HCT116 (cell line): ENCODE results near the gene SLC22A23. TPM values are rescaled to one million over a fixed set of nuclear protein-coding genes. Genes with fewer than 3 reads are reported as not detected.

Source experiments
- ATAC-seq: fragments of 200-7000 bp; cut with Tn5 transposase; 2 replicates; pipeline ENCODE4 v1.9.1; 2020; ENCODE audit warnings: mild to moderate bottlenecking, moderate library complexity
- BruUV-seq: library from RNA; stranded (reverse); fragments of 400-500 nt; replicated peaks from 2 replicates; lab custom pipeline; 2021; lab: Mats Ljungman, UMichigan
- CTCF ChIA-PET: fragments of 300-600 bp; sonication (Branson Sonifier 250); formaldehyde crosslinking; loops from one replicate; lab custom pipeline; 2021; ENCODE audit warnings: antibody characterized with exemption; lab: Charles Lee
- POLR2A ChIA-PET: fragments of 300-600, 350-600 bp; sonication (Branson Sonifier 250); formaldehyde crosslinking; loops from one replicate; lab custom pipeline; 2021; ENCODE audit warnings: antibody characterized with exemption; lab: Charles Lee
- RAD21 ChIA-PET, 2 experiments: fragments of 300-600 bp; sonication (Branson Sonifier 250); formaldehyde crosslinking; loops; one replicate each; lab custom pipeline; 2023; ENCODE audit warnings: low total read pairs in 2 of 2; ENCODE audit not compliant: uncharacterized antibody in 2 of 2, unreplicated experiment in 2 of 2, low non-redundant PET in 1 of 2; lab: Charles Lee
- DNase-seq: peaks from one replicate; pipeline ENCODE4 v3.0.0-alpha.2; 2010; ENCODE audit warnings: low read depth, low spot score
- H2AFZ ChIP-seq: fragments of 200-600 bp; shearing (Covaris generic), sonication (generic); 2 replicates; pipeline ENCODE4 v1.6.1; 2017; ENCODE audit warnings: low read depth, mixed run types, mixed read lengths, antibody characterized with exemption, low read length; ENCODE audit not compliant: poor library complexity, severe bottlenecking
- H3K27ac ChIP-seq: 2 replicates; pipeline ENCODE4 v1.5.1; 2012; ENCODE audit warnings: low read depth, low read length
- H3K27me3 ChIP-seq: fragments of 200-600 bp; sonication (generic); 2 replicates; pipeline ENCODE4 v1.6.1; 2016; ENCODE audit warnings: mixed run types, low read length, mixed read lengths; ENCODE audit not compliant: insufficient read depth
- H3K36me3 ChIP-seq, 2 experiments: fragments of 200-500 bp in 1 of 2; fragments of 200-600 bp in 1 of 2; sonication (Bioruptor generic) in 1 of 2; sonication (generic) in 1 of 2; 2 replicates each; pipeline versions ENCODE4 v1.5.1 to v1.6.1; 2014 to 2016; ENCODE audit warnings: low read length in 2 of 2, inconsistent platforms in 1 of 2, mixed read lengths in 1 of 2, mixed run types in 1 of 2; ENCODE audit not compliant: insufficient read depth in 2 of 2, control insufficient read depth in 1 of 2
- H3K4me1 ChIP-seq, 2 experiments: fragments of 200-600 bp in 1 of 2; sonication (generic) in 1 of 2; 2 replicates each; pipeline versions ENCODE4 v1.5.1 to v1.6.1; 2012 to 2017; ENCODE audit warnings: low read length in 2 of 2, inconsistent platforms in 1 of 2, mild to moderate bottlenecking in 1 of 2, mixed read lengths in 1 of 2, mixed run types in 1 of 2, moderate library complexity in 1 of 2; ENCODE audit not compliant: insufficient read depth in 2 of 2, control insufficient read depth in 1 of 2
- H3K4me2 ChIP-seq: fragments of 200-600 bp; sonication (generic); 2 replicates; pipeline ENCODE4 v1.6.1; 2017; ENCODE audit warnings: mixed run types, low read length, mixed read lengths
- H3K4me3 ChIP-seq, 2 experiments: fragments of 200-600 bp in 1 of 2; sonication (generic) in 1 of 2; replicated peaks in 1 of 2; 2 replicates each; pipeline ENCODE4 v1.5.1; 2011 to 2016; ENCODE audit warnings: low read length in 2 of 2, control low read depth in 1 of 2, low read depth in 1 of 2, mild to moderate bottlenecking in 1 of 2, mixed read lengths in 1 of 2, mixed run types in 1 of 2
- H3K79me2 ChIP-seq: fragments of 200-600 bp; sonication (generic); 2 replicates; pipeline ENCODE4 v1.6.1; 2017; ENCODE audit warnings: mild to moderate bottlenecking, mixed run types, low read length, moderate library complexity, mixed read lengths; ENCODE audit not compliant: insufficient read depth
- H3K9ac ChIP-seq: fragments of 200-600 bp; sonication (generic); 2 replicates; pipeline ENCODE4 v1.6.1; 2016; ENCODE audit warnings: low read length, mixed read lengths
- H3K9me2 ChIP-seq: fragments of 200-600 bp; sonication (generic), shearing (Covaris generic); 2 replicates; pipeline ENCODE4 v1.6.1; 2017; ENCODE audit warnings: mixed run types, mild to moderate bottlenecking, moderate library complexity; ENCODE audit not compliant: insufficient read depth
- H3K9me3 ChIP-seq, 2 experiments: fragments of 200-500 bp in 1 of 2; fragments of 200-600 bp in 1 of 2; sonication (Bioruptor generic) in 1 of 2; sonication (generic) in 1 of 2; 2 replicates each; pipeline ENCODE4 v1.6.1; 2014 to 2017; ENCODE audit warnings: low read length in 2 of 2, mixed read lengths in 2 of 2, inconsistent platforms in 1 of 2, low read depth in 1 of 2, mild to moderate bottlenecking in 1 of 2, mixed run types in 1 of 2, moderate library complexity in 1 of 2; ENCODE audit not compliant: control insufficient read depth in 1 of 2, insufficient read depth in 1 of 2
- H4K20me1 ChIP-seq: fragments of 200-600 bp; sonication (generic), shearing (Covaris generic); 2 replicates; pipeline ENCODE4 v1.6.1; 2017; ENCODE audit warnings: mixed run types, mild to moderate bottlenecking, moderate library complexity; ENCODE audit not compliant: insufficient read depth
- CBX3 ChIP-seq: IDR thresholded peaks from 2 replicates; pipeline ENCODE4 v1.6.1; 2012; ENCODE audit warnings: low read depth
- ELF1 ChIP-seq: IDR thresholded peaks from 2 replicates; pipeline ENCODE4 v1.6.1; 2012; ENCODE audit warnings: low read depth, borderline replicate concordance
- POLR2A ChIP-seq: IDR thresholded peaks from 2 replicates; pipeline ENCODE4 v1.7.0; 2011; ENCODE audit warnings: borderline replicate concordance; ENCODE audit not compliant: insufficient read depth, insufficient read length; ENCODE audit errors: extremely low read depth
- POLR2AphosphoS5 ChIP-seq: IDR thresholded peaks from 2 replicates; pipeline ENCODE4 v1.6.1; 2011; ENCODE audit warnings: mild to moderate bottlenecking, low read depth, low read length, moderate library complexity
- TCF7L2 ChIP-seq: IDR thresholded peaks from 2 replicates; pipeline ENCODE4 v1.7.0; 2011; ENCODE audit warnings: borderline replicate concordance, inconsistent platforms; ENCODE audit not compliant: insufficient read depth, insufficient read length; ENCODE audit errors: extremely low read depth
- YY1 ChIP-seq: IDR thresholded peaks from 2 replicates; pipeline ENCODE4 v1.6.1; 2011; ENCODE audit warnings: low read length, low read depth, moderate library complexity, mild to moderate bottlenecking; ENCODE audit not compliant: insufficient replicate concordance; ENCODE audit errors: extremely low read depth
- ZFX ChIP-seq: fragments of 450-650 bp; IDR thresholded peaks from 2 replicates; pipeline ENCODE4 v1.6.1; 2017
- ZNF274 ChIP-seq: fragments of 200-500 bp; sonication (Bioruptor generic); IDR thresholded peaks from 2 replicates; pipeline ENCODE4 v1.6.1; 2014; ENCODE audit warnings: mild to moderate bottlenecking, low read depth, low read length, inconsistent platforms
- intact Hi-C: fragments of 100-400 bp; cut with micrococcal nuclease; formaldehyde crosslinking; loops from 2 replicates; pipeline ENCODE4 v1.10.0; 2022
- total RNA-seq: library from RNA; stranded (reverse); gene quantifications from one replicate; pipeline ENCODE4 v1.2.1, GENCODE V29; 2021; ENCODE audit not compliant: unreplicated experiment
- TF ChIP-seq, protein P1 (sequence below), 3 experiments: fragments of 200-600 bp in 1 of 3; sonication (generic) in 1 of 3; IDR thresholded peaks in 2 of 3; conservative IDR thresholded peaks in 1 of 3; 2 replicates each; pipeline ENCODE4 v1.5.1; 2012 to 2017; ENCODE audit warnings: low read depth in 2 of 3, low read length in 2 of 3, antibody characterized with exemption in 1 of 3, borderline replicate concordance in 1 of 3, control low read depth in 1 of 3, mild to moderate bottlenecking in 1 of 3, mixed read lengths in 1 of 3, mixed run types in 1 of 3, moderate library complexity in 1 of 3; ENCODE audit not compliant: insufficient read depth in 1 of 3
- TF ChIP-seq, protein P2 (sequence below): IDR thresholded peaks from 2 replicates; pipeline ENCODE4 v1.6.1; 2012; ENCODE audit warnings: low read depth
- TF ChIP-seq, protein P3 (sequence below): IDR thresholded peaks from 2 replicates; pipeline ENCODE4 v1.6.1; 2012

The SLC22A23 gene
- total RNA-seq, 1 experiment from 2014 or later: 11.5 TPM

DNA sequence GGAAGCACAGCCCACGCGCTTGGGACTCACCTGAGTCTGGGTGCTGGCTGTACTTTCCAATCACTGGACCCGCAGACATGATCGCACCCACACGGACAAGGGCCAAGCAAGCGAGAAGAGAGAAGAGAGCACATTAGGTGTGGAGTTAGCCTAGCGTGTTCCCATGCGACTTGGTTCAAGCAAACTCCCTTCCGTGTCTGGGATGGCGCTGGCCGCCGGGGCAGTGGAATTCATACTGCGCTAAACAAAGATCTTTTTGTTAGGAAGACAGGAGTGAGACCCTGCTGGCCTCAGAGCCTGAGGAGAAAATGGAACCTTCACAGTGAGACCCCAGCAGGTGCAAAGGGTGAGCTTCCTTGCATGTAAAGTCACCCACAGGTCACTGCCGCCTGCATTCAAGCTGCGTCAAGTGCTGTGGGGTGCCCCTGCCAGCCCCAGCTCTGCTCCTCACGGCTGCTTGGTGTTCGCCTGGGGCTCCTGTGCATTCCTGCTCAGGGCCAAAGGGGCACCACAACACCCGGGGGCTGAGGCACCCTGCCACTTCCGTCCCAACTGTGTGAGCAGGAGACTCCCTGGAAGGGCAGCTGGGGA lies 171.7 kb downstream of the SLC22A23 start:
- no peak overlapping the region for H2AFZ ChIP-seq
- no peaks in the 10 kb centered on the region for H3K9me2 ChIP-seq
- no peaks in the 10 kb centered on the region for H3K9me3 ChIP-seq
- DNase-seq: no peak
- H3K27ac ChIP-seq: no peak overlapping the region
- no peaks in the 10 kb centered on the region for H4K20me1 ChIP-seq
- no peak for ATAC-seq
- H3K4me1 ChIP-seq: no peaks in the 10 kb centered on the region
- ChIA-PET POLR2A (no interaction called here), RAD21 (no interaction called here), CTCF (no interaction called here)
- H3K9ac ChIP-seq: no peak overlapping the region
- no peak overlapping the region for H3K4me2 ChIP-seq
- H3K79me2 ChIP-seq: no peaks in the 10 kb centered on the region
- H3K36me3 ChIP-seq: no peaks in the 10 kb centered on the region
- H3K27me3 ChIP-seq: no peaks in the 10 kb centered on the region
- no peak overlapping the region for H3K4me3 ChIP-seq
- no TSS peak for BruUV-seq
- intact Hi-C loops: no loop called here
- no peak for TF ChIP-seq ZFX
- TF ChIP-seq, protein P1, sequence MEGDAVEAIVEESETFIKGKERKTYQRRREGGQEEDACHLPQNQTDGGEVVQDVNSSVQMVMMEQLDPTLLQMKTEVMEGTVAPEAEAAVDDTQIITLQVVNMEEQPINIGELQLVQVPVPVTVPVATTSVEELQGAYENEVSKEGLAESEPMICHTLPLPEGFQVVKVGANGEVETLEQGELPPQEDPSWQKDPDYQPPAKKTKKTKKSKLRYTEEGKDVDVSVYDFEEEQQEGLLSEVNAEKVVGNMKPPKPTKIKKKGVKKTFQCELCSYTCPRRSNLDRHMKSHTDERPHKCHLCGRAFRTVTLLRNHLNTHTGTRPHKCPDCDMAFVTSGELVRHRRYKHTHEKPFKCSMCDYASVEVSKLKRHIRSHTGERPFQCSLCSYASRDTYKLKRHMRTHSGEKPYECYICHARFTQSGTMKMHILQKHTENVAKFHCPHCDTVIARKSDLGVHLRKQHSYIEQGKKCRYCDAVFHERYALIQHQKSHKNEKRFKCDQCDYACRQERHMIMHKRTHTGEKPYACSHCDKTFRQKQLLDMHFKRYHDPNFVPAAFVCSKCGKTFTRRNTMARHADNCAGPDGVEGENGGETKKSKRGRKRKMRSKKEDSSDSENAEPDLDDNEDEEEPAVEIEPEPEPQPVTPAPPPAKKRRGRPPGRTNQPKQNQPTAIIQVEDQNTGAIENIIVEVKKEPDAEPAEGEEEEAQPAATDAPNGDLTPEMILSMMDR (IDR thresholded peaks at IDR 0.05 in 2 of 3, conservative IDR thresholded peaks at IDR 0.05 in 1 of 3; ENCODE audit: borderline replicate concordance in 1 of 3, insufficient read depth in 1 of 3, low read depth in 2 of 3, low read length in 2 of 3): no peak
- no peak for TF ChIP-seq POLR2A
- TF ChIP-seq, protein P2, sequence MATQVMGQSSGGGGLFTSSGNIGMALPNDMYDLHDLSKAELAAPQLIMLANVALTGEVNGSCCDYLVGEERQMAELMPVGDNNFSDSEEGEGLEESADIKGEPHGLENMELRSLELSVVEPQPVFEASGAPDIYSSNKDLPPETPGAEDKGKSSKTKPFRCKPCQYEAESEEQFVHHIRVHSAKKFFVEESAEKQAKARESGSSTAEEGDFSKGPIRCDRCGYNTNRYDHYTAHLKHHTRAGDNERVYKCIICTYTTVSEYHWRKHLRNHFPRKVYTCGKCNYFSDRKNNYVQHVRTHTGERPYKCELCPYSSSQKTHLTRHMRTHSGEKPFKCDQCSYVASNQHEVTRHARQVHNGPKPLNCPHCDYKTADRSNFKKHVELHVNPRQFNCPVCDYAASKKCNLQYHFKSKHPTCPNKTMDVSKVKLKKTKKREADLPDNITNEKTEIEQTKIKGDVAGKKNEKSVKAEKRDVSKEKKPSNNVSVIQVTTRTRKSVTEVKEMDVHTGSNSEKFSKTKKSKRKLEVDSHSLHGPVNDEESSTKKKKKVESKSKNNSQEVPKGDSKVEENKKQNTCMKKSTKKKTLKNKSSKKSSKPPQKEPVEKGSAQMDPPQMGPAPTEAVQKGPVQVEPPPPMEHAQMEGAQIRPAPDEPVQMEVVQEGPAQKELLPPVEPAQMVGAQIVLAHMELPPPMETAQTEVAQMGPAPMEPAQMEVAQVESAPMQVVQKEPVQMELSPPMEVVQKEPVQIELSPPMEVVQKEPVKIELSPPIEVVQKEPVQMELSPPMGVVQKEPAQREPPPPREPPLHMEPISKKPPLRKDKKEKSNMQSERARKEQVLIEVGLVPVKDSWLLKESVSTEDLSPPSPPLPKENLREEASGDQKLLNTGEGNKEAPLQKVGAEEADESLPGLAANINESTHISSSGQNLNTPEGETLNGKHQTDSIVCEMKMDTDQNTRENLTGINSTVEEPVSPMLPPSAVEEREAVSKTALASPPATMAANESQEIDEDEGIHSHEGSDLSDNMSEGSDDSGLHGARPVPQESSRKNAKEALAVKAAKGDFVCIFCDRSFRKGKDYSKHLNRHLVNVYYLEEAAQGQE: no peak
- TF ChIP-seq, protein P3, sequence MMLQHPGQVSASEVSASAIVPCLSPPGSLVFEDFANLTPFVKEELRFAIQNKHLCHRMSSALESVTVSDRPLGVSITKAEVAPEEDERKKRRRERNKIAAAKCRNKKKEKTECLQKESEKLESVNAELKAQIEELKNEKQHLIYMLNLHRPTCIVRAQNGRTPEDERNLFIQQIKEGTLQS: no peak
- TF ChIP-seq ZNF274: no peak
- TF ChIP-seq POLR2AphosphoS5: no peak
- TF ChIP-seq YY1: no peak
- TF ChIP-seq TCF7L2: no peak
- TF ChIP-seq CBX3: no peak
- TF ChIP-seq ELF1: no peak
